HG02759 (cell line): Measurements from ENCODE around the gene ANP32D.
"Not testable (repeated sequence)": the region's sequence is repeated elsewhere in the genome, so short reads cannot be mapped to it uniquely, and the experiment has no call there.

Experiments used
- ATAC-seq: cut with Tn5 transposase; IDR thresholded peaks from one replicate; pipeline ENCODE4 v1.9.1; 2021; ENCODE audit warnings: mild to moderate bottlenecking, moderate library complexity; ENCODE audit not compliant: unreplicated experiment

The ANP32D gene

DNA sequence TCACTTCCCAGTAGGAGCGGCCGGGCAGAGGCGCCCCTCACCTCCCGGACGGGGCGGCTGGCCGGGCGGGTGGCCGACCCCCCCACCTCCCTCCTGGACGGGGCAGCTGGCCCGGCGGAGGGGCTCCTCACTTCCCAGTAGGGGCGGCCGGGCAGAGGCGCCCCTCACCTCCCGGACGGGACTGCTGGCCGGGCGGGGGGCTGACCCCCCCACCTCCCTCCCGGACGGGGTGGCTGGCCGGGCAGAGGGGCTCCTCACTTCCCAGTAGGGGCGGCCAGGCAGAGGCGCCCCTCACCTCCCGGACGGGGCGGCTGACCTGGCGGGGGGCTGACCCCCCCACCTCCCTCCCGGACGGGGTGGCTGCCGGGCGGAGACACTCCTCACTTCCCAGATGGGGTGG, 27.9 kb downstream of the ANP32D start:
- not testable (repeated sequence) for ATAC-seq

DNA sequence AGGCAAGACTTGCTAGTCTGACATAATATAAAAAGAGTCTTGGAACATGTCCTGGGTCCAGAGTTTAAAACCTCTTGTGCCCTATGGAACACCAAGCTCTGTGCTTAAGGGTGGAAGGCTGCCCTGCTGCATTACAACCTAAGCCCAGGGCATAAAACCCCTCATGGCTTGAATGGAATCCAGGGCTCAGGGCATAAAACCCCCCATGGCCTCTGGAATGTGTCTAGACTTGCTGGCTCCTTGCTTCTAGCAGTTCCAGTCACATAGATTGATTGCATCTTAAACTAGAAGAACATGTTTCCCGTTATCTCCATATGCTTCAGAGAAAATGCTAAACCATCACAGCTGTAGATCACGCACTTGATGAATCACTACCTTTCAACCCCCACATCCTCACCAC, 34.5 kb downstream of the ANP32D start:
- ATAC-seq: not testable (repeated sequence)

DNA sequence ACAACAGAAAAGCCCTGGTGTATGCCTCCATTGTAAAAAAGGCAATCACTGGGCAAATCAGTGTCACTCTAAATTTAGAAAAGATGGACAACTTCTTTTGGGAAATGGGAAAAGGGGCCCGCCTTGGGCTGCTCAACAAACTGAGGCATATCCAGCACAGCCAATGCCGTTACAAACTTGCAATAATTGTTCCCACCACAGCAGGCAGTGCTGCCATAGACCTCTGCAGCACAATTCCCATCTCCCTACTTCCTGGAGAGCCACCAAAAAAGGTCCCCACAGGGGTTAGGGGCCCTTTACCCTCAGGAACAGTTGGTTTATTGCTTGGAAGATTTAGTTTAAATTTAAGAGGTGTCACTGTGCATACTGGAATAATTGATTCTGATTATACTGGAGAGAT, 36.6 kb downstream of the ANP32D start:
- no peak for ATAC-seq

DNA sequence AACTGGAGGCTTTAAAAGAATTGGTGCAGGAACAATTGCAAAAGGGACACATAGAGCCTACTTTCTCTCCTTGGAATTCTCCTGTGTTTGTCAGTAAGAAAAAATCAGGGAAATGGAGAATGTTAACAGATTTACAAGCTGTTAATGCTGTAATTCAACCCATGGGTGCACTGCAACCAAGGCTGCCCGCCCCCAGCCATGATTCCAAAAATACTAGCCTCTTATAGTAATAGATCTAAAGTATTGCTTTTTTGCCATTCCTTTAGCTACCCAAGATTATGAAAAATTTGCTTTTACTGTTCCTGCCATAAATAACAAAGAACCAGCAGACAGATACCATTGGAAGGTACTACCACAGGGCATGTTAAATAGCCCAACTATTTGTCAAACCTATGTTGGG, 37.8 kb downstream of the ANP32D start:
- ATAC-seq: no peak

DNA sequence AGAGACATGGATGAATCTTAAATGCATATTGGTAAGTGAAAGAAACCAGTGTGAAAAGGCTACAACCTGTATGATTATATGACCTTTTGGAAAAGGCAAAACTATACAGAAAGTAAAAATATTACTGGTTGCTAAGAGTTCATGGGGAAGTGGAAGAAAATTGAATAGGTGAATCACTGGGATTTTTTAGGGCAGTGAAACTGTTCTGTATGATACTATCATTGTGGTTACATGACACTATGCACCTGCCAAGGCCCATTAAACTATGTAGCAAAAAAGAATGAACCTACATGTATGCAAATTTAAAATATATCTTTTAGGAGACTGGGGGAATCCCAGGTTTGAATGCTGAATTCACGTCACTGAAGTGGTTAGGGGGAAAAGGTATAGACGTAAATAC, 40.5 kb downstream of the ANP32D start:
- ATAC-seq: peak; percentile 75

DNA sequence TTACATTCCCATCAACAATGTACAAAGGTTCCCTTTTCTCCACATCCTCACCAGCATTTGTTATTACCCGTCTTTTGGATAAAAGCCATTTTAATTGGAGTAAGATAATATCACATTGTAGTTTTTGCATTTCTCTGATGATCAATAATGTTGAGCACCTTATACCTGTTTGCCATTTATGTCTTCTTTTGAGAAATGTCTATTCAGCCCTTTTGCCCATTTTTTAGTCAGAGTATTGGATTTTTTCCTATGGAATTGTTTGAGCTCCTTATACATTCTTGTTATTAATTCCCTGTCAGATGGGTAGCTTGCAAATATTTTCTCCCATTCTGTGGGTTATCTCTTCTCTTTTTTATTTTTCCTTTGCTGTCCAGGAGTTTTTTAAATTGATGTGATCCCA, 42.4 kb downstream of the ANP32D start:
- no peak for ATAC-seq

DNA sequence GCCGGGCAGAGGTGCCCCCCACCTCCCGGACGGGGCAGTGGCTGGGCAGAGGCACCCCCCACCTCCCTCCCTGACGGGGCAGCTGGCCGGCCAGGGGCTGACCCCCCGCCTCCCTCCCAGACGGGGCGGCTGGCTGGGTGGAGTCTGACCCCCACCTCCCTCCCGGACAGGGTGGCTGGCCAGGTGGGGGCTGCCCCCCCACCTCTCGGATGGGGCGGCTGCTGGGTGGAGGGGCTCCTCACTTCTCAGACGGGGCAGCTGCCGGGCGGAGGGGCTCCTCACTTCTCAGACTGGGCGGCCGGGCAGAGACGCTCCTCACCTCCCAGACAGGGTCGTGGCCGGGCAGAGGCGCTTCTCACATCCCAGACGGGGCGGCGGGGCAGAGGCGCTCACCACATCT, 48.0 kb downstream of the ANP32D start:
- ATAC-seq: not testable (repeated sequence)
